Muscle of back (tissue), 13 donors: ENCODE measurements around the gene MEAK7. TPM values are rescaled to one million over a fixed set of nuclear protein-coding genes. Genes with fewer than 3 reads are reported as not detected.

Experiments used
- DNase-seq, 3 donors: peaks; one replicate each; pipeline versions ENCODE4 v3.0.0 to v3.0.0-alpha.2; 2013
- long read RNA-seq, 9 donors: transcript quantifications; one replicate each; lab custom pipeline, GENCODE V29; 2026
- polyA plus RNA-seq, 10 donors: library from polyadenylated mRNA; unstranded; fragments of 120-200 nt; gene quantifications; one replicate each; pipeline ENCODE4 v1.2.1, GENCODE V29; 2013; ENCODE audit not compliant: insufficient read length in 10 of 10

The MEAK7 gene, protein sequence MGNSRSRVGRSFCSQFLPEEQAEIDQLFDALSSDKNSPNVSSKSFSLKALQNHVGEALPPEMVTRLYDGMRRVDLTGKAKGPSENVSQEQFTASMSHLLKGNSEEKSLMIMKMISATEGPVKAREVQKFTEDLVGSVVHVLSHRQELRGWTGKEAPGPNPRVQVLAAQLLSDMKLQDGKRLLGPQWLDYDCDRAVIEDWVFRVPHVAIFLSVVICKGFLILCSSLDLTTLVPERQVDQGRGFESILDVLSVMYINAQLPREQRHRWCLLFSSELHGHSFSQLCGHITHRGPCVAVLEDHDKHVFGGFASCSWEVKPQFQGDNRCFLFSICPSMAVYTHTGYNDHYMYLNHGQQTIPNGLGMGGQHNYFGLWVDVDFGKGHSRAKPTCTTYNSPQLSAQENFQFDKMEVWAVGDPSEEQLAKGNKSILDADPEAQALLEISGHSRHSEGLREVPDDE
- 10 to 100 TPM in 3 of 10 donors, 1 to 10 TPM in 7; 8.9 to 13.8 (median 9.7) TPM for polyA plus RNA-seq
- long read RNA-seq, donor 1, full-length matches to known transcripts = 1 of 1 reads
- long read RNA-seq, donor 1, partial matches to known transcripts = 0 of 1 reads
- long read RNA-seq, donor 1, other reads (novel, unspliced or antisense) = 0 of 1 reads
- long read RNA-seq, donor 2, full-length matches to known transcripts = 1 of 1 reads
- long read RNA-seq, donor 2, partial matches to known transcripts = 0 of 1 reads
- long read RNA-seq, donor 2, other reads (novel, unspliced or antisense) = 0 of 1 reads
- long read RNA-seq, donor 3, partial matches to known transcripts = 0 of 1 reads
- long read RNA-seq, donor 3, other reads (novel, unspliced or antisense) = 0 of 1 reads
- long read RNA-seq, donor 4, full-length matches to known transcripts = 1 of 1 reads
- long read RNA-seq, donor 4, partial matches to known transcripts = 0 of 1 reads
- long read RNA-seq, donor 4, other reads (novel, unspliced or antisense) = 0 of 1 reads
- long read RNA-seq, donor 5, full-length matches to known transcripts = 3 of 3 reads
- long read RNA-seq, donor 5, partial matches to known transcripts = 0 of 3 reads
- long read RNA-seq, donor 5, other reads (novel, unspliced or antisense) = 0 of 3 reads
- long read RNA-seq, donor 6, full-length matches to known transcripts = 1 of 1 reads
- long read RNA-seq, donor 6, partial matches to known transcripts = 0 of 1 reads
- long read RNA-seq, donor 6, other reads (novel, unspliced or antisense) = 0 of 1 reads
- long read RNA-seq, donor 7, partial matches to known transcripts = 0 of 1 reads
- long read RNA-seq, donor 7, other reads (novel, unspliced or antisense) = 0 of 1 reads
- long read RNA-seq, donor 8 = 0 reads
- long read RNA-seq, donor 9 = 0 reads

DNA sequence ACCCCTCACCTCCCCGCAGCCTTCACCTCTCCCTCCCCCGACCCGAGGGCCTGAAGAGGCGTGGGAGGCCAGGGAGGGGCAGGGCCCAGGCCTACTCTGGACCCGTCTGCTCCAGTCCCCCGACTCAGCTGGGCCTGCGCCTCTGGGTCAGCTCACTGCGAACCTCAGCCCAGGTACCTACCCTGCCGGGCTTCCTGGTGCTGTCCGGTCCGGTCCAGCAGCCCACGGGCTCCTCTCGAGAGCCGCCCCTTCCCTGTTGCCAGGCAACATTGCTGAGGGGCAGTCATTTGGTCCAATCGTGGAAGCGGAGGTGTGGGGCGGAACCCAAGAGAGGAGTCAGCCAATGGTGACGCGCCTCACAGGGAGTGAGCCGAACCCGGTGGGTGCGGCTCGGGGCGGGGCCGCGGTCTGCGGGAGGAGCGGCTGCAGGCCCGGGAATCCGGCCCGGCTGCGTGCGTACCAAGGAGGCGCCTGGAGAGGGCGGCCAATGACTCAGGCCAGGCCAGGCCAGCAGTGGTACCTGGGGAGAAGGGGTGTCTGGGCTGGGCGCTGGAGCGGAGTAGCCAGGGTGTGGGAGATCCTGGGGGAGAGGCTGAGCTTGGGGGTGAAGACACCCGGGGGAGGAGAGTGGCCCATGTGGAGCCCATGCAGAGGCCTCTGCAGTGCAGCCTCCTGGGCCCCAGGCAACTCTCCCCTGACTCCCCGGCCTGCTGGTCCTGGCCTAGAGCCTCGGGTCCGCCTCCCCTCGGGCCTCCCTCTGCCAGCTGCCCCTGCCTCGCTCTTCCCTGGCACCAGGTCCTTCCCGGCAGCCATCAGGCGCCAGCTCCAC, at the start of gene MEAK7:
Gene MEAK7, minus strand, starts transcription at position 240 of the 829 bp plus-strand sequence. CDS start 6,573 bp downstream, outside the sequence.
- peak; percentile 98 to 99 (median 99) for DNase-seq

DNA sequence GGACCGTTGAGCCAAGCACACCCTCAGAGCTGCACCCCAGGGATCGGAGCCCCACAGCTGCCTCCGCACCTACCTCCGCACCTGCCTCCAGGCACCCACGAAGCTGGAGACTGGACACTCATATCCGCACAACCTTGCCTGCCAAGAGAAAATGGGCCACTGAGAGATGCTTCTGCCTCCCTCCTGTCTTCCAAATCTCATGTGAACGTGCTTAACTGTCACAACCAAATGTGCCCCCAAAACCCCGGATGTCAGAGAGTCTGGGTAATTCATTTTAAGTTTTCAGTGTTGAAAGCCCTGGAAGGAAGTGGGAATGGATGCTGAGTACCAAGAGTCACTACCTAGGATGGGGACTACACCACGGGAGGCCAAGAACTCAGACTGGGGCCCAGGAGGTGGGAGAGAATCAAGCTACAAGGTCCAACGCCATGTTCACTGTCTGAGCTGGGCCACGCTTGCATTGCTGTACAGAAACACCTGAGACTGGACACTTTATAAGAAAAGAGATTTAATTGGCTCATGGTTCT, 49.5 kb upstream of the MEAK7 start:
- no peak for DNase-seq

DNA sequence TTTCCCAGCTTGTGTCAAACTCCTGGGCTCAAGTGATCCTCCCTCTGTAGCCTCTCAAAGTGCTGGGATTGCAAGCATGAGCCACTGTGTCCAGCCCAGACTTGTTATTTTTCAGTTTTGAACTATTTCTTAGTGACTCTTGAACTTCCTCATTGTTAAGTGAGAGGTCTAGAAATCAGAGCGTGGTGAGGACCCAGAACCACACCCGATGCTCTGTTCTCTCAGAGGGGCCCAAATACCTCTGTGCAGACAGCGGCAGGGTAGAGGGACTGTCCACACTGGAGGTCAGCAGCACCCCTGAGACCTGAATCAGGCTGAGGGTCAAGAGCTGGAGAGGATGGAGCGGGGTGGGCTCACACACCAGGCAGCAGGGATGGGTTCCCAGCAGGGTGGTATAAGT, 47.7 kb upstream of the MEAK7 start:
- DNase-seq = no peak

DNA sequence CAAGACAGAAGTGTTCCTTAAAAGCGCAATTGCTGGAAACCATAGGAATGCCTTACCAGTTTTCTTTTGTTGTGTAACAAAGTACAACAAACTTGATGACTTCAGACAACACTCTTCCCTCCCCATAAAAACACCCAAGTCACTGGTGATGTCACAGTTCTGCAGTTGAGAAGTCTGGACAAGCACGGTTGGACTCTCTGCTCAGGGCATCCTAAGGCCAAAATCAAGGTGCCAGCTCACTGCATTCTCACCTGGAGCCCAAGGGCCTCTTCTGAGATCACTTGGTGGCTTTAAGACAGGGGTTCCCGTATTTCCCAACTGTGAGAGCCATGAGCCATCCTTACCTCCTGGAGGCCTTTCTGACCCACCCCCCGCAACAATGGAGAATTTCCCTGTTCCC, 45.6 kb upstream of the MEAK7 start:
- no peak for DNase-seq

DNA sequence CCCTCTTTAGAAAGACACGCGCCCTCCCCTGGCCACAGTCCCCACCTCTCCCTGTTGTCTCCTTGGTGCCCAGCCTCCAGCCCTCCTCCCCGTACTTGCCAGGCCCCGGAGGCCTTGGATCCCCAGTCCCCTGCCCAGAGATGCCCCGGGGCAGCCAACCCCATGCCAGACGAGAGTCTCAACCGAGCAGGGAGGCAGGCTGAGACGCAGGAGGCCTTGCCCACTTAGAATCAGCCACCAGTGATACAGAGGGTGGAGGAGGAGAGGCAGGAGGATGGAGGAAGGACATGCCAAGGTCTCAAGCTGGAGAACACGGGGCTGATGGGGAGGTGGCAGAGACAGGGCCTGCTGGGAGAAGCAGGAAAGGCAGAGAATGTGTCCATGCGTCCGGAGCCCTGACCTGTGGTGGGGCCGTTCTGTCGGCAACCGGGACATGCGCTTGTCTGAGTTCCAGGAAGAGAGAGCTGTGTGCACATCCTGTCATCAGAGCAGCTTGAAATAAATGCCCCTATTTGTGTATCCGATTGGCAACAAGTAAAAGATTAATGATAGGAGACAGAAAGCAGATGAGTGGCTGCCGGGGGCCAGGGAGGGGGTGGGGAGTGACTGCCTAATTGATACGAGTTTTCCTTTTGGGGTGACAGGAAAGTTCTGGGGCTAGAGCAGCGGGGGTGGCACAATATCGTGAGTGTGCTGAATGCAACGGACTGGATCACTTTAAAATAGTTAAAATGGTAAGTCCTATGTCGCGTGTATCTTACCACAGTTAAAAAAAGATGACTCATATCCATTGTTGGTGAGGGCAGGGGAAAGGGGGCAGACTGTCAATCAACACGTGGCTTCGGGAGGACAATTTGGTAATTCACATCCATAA, 44.7 kb upstream of the MEAK7 start:
- no peak for DNase-seq

DNA sequence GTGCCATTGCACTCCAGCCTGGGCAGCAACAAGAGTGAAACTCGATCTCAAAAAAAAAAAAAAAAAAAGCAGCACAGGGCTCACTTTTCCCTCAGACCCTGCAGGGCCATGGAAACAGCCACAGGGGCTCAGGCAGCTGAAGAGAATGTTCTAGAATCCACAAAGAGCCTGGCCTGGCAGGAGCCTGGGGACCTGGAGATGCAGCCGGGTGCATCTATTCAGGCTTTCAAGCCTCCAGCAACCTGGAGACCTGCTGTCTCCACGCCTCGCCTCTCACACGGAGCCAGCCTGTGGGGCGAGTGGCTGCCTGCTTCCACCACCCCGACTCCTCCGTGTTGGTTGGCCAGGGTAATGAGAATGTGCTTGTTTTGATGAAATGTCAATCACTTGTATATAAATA, 44.0 kb upstream of the MEAK7 start:
- no peak for DNase-seq

DNA sequence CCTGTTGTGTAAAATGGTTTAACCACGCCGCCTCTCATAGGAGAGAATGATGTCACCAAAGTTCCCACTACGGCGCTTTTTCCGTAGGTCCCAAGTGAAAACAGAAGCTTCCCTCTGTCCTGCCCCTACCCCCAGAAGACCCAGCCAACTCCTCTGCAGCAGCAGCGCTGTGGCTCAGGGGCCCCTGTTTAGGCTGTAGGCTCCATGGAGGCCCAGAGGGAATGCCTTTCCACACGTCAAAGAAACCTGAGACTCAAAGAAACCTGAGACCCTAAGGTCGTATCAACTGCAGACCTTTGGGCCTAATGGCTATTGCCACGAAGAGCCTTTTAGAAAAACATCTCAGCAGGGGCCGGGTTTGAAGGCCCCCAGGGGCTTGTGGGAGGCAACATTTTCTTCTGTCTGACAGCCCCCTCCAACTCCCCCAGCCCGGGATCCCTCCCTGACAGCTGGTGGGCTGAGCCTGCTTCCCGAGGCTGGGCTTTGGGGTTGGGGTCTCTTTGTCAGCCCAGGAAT, 43.1 kb upstream of the MEAK7 start:
- no peak for DNase-seq

DNA sequence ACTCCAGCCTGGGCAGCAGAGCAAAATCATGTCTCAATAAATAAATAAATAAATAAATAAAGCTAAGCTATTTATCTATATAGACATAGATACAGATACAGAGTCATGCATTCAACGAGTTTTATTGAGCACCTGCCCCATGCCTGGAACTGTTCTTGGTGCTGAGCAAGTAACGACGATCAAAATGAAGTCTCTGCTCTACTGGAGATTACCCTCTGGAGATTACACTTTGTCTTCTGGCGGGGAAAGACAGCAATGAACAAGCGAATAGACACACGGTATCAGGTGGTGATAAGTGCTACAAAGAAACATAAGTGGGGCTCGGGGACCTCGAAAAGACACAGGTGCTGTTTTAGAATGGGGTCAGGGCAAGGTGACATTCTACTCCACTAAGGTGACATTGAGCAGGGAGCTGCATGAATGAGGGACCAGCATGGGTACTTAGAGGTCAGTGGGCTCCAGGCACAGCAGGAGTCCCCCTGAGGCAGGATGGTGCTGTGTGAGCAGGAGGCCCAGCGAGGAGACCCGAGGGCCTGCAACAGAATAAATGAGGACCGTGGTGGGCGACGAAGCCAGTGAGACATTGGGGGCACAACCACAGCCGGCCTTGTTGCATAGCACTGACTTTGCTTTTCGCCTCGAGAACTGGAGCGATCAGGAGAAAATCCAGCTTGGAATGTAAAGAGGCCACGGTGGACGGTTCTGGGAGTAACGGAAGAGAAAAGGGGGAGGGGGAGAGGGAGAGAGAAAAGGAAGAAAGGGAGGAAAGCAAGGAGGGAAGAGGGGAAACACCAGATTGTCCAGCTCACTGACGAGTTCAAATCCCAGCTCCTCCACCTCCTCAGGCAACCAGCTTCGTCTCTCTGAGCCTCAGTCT, 42.4 kb upstream of the MEAK7 start:
- DNase-seq = no peak

DNA sequence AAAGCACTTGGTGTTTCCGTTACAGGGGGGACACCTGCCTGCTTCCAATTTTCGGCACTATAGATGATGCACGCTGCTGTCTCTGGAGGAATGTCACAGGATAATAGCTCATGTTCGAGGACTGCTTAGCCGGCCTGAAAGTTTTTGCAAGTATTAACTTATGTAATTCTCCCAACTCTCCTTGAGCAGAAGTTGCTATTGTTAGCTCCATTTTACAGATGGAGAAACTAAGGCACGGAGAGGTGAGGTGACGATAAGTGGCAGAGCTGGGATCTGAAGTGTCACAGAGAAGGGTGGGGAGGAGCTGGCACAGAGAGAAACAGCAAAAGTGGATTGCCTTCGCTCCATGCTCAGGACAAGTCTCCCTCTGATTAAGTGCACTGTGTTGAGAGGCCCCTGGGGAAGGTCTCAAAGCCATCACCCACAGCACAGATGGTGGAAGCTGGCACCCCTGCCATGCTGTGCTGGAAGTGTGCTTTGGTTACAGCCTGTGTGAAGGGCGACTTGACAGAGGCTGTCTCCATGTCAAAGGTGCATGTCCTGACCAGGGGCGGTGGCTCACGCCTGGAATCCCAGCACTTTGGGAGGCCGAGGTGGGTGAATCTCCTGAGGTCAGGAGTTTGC, 40.8 kb upstream of the MEAK7 start:
- DNase-seq = no peak

DNA sequence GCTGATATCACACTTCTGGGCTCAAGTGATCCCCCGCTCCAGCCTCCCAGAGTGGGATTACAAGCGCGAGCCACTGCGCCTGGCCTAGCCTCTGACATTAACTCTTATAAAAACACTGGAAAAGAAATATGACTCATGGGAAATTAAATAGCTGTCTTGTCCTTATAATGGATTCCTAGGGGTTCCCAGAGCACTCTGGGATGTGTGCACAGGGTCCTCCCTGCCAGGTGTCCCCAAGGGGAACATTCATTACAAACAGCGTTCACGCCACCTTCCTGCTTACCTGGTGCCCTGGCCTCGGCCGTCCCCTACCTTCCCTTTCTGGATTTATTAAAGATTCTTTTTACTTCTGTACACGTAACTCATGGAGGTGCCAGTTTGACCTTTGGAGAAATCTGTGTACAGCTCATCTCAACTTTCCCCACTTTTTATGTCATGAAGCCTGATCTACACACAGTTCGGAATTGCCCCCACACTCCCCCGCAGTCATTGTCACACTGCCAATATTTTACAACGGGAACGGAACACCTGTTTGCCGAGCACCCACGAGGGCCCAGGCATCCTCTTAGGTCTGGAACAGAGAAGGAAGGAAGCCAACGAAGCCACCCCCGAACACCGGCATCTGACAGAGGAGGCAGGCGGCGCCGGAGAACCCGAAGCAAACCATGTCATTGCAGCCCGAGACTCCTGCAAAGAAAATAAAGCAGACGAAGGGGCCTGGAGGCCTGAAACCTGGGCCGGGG, 39.7 kb upstream of the MEAK7 start:
- no peak for DNase-seq

DNA sequence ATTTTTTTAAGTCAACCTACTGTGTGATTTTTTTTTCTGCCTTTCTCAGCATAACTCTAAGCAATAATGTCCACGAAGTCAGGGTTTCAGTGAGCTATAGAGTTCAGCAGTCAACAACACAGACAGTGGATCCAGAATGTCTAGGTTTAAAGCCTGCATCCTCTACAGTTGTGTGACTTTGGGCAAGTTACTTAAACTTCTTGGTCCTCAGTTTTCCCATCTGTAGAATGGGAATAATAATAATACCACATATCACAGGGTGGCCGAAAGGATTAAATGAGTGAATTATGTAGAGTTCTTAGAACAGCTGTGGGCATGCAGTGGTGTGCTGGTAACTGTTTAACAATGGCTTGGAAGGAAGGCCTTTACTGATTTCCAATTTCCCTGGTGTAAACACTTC, 38.8 kb upstream of the MEAK7 start:
- no peak for DNase-seq

DNA sequence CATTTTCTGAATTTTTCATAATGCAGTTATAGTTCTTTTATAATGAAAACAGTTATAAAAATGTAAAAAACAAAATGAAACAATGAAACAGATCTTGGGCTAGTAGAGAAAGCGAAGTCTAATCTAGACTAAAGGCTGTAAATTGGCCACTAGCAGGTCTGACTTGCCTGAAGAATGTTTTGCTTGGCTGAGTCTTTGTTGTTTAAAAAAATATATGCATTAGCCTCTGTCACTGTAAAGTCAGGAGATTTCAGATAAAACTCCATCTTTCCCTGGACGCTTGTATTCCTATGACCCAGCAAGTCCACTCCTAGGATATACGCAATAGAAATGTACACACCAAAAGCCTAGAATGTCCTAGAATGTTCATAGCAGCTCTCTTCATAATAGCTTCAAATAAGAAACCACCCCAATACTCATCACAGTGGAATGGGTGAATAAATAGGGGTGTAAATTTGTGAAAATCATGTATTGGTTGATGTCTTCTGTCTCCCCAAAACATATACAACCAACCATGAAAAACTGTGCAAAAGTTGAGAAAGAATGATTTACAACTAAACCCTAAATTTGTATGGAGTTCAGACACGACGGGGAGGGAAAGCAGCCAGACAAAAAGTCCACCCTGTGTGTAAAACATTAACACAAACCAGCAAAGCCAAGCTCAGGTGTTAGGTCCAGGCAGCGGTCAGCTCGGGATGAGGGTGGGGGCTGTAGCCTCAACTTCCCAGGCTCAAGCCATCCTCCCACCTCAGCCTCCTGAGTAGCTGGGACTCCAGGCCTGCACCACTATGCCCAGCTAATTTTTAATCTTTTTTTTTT, 37.7 kb upstream of the MEAK7 start:
- no peak for DNase-seq

DNA sequence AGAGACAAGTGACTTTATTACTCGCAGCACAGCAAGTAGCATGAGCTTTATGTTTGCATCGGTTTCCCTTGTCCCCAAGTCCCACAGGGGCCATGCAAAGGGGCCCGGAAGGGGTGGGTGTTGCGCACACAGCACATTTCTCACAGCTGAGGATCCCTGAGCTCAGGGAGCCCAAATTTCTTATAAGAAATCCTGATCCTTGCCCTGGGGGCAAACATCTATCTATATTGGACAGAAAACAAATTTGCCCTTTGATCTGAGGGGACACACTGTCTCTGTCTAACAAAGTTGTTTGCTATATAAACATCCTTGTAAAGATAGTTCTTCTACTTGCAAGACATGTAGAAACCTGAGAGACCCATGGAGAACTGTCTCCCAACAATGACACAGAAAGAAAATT, 35.7 kb upstream of the MEAK7 start:
- no peak for DNase-seq

DNA sequence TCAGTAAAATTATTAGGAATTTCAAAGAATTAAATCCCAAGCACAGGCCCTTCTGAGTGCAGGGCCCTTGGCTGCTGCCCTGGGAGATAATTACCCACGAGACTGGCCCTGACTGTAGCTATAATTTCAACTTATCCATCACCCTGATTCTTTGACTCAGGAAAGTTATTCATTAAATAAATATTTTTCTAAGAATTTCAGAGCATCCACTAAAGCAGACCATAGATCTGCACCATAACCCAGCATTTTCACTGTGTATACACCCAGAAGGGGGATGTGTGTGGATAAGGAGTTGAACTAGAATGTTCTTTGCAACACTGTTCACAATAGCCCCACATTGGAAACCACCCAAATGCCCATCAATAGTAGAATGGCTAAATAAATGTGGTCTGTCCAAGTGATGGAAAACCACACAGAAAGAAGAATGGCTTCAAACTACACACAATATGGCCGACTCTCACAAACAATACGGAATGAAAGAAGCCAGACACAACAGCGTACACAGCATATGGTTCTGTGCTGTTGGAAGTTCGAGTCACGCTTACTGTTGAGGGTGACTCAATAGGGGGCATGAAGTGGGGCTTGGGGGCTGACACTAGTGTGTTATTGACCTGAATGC, 33.9 kb upstream of the MEAK7 start:
- no peak for DNase-seq

DNA sequence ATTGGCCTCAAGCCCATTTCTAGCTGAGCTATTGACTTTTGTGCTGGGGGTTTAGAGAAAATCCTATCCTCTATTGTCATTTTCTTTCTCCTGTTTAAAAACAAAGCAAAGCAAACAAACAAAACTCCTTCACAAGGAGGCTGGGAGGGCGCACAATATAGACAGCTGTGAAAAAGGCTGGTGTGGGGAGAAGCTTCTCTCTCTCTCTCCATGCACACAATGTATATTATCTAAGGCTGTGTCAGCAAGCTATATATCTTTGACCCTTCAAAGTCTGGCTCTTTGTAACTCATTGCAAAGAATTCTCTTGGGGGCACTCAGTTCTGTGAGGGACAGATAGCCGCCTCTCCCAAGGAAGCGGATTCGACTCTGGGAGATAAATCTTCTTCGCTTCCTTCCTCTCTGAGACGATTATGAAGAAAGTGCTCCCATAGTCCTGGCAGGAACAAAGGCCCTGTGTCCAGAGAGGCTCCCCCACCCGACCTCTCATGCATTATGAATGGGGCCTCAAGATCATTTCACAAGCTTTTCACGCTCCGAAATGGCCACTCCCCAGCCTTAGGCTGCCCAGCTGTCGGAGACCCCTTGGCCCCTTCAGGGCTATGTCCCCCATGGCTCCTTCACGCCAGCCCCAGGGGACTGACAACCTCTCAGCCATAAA, 33.2 kb upstream of the MEAK7 start:
- peak in 1 of 3 donors; percentile 46 for DNase-seq
